A549 (cell line): ENCODE measurements around the gene TBX5. TPM values are rescaled to one million over a fixed set of nuclear protein-coding genes. Genes with fewer than 3 reads are reported as not detected.

ENCODE experiments used
- ATAC-seq, 2 experiments: fragments of 200-7000 bp in 1 of 2; fragments of >200 bp in 1 of 2; cut with Nextera tagmentation in 1 of 2; cut with Tn5 transposase in 1 of 2; 3 replicates each; pipeline versions ENCODE4 v1.8.0 to v1.9.1; 2018 to 2020; ENCODE audit warnings: mild to moderate bottlenecking in 1 of 2, moderate library complexity in 1 of 2
- CTCF ChIA-PET: fragments of 300-600 bp; sonication (Branson Sonifier 250); formaldehyde crosslinking; extraction: SDS; loops from one replicate; lab custom pipeline; 2021; ENCODE audit warnings: antibody characterized with exemption, inconsistent platforms; lab: Yijun Ruan, JAX
- POLR2A ChIA-PET: fragments of 350-600 bp; formaldehyde crosslinking; extraction: SDS; loops from one replicate; lab custom pipeline; 2021; ENCODE audit warnings: antibody characterized with exemption, inconsistent platforms; lab: Yijun Ruan, JAX
- DNase-seq, 2 experiments: peaks; one replicate each; pipeline versions ENCODE4 v3.0.0 to v3.0.0-alpha.2; 2011 to 2016; ENCODE audit warnings: low read depth in 1 of 2, low spot score in 1 of 2
- FAIRE-seq: peaks from 2 replicates; lab custom pipeline; 2011; peaks lifted over from hg19 to GRCh38; lab: Jason Lieb, UNC
- H3K27ac ChIP-seq, 2 experiments: fragments of >200 bp; sonication (Bioruptor Twin); formaldehyde crosslinking; 3 replicates each; pipeline ENCODE4 v1.5.1; 2016 to 2017
- H3K4me1 ChIP-seq: fragments of >200 bp; sonication (Bioruptor Twin); formaldehyde crosslinking; 3 replicates; pipeline ENCODE4 v1.6.1; 2016
- H3K4me2 ChIP-seq: fragments of >200 bp; sonication (Bioruptor Twin); formaldehyde crosslinking; 3 replicates; pipeline ENCODE4 v1.6.1; 2016
- H3K4me3 ChIP-seq: fragments of >200 bp; sonication (Bioruptor Twin); formaldehyde crosslinking; 3 replicates; pipeline ENCODE4 v1.5.1; 2016
- H3K9me3 ChIP-seq: fragments of >200 bp; sonication (Bioruptor Twin); formaldehyde crosslinking; 3 replicates; pipeline ENCODE4 v1.6.1; 2016
- ATOH8 ChIP-seq: fragments of 250-450 bp; sonication (Bioruptor Pico); IDR thresholded peaks from 2 replicates; pipeline ENCODE4 v1.5.0; 2020; ENCODE audit warnings: low read depth, mild to moderate bottlenecking, moderate library complexity
- BCL3 ChIP-seq: fragments of >200 bp; sonication (Bioruptor Twin); formaldehyde crosslinking; IDR thresholded peaks from 3 replicates; pipeline ENCODE4 v1.6.1; 2016
- CHD2 ChIP-seq: fragments of 150-350 bp; IDR thresholded peaks from 2 replicates; pipeline ENCODE4 v1.6.1; 2014; ENCODE audit warnings: low read length; ENCODE audit not compliant: partially characterized antibody
- ELK1 ChIP-seq: fragments of 150-350 bp; IDR thresholded peaks from 2 replicates; pipeline ENCODE4 v1.6.1; 2014; ENCODE audit warnings: low read depth, mild to moderate bottlenecking, low read length
- GATA3 ChIP-seq: IDR thresholded peaks from 2 replicates; pipeline ENCODE4 v1.6.1; 2012; ENCODE audit warnings: borderline replicate concordance
- HDAC2 ChIP-seq: fragments of 200-600 bp; sonication (generic); IDR thresholded peaks from 2 replicates; pipeline ENCODE4 v1.6.1; 2016
- KDM1A ChIP-seq: fragments of 200-600 bp; sonication (generic); IDR thresholded peaks from 2 replicates; pipeline ENCODE4 v1.6.1; 2016; ENCODE audit warnings: low read depth, mild to moderate bottlenecking
- MAFK ChIP-seq: fragments of 450-650 bp; IDR thresholded peaks from 2 replicates; pipeline ENCODE4 v1.6.1; 2014; ENCODE audit not compliant: partially characterized antibody
- MAX ChIP-seq: IDR thresholded peaks from 2 replicates; pipeline ENCODE4 v1.6.1; 2012
- NFE2L2 ChIP-seq: fragments of 150-350 bp; conservative IDR thresholded peaks from 2 replicates; pipeline ENCODE4 v1.6.1; 2014; ENCODE audit warnings: low read length
- PHF8 ChIP-seq: fragments of 200-600 bp; sonication (generic); IDR thresholded peaks from 2 replicates; pipeline ENCODE4 v1.6.1; 2016; ENCODE audit warnings: low read depth, mild to moderate bottlenecking, antibody characterized with exemption, moderate library complexity, borderline replicate concordance
- POLR2A ChIP-seq: IDR thresholded peaks from 2 replicates; pipeline ENCODE4 v1.6.1; 2012; ENCODE audit warnings: mild to moderate bottlenecking, low read length
- RAD21 ChIP-seq, 2 experiments: fragments of >200 bp in 1 of 2; sonication (Bioruptor Twin) in 1 of 2; formaldehyde crosslinking in 1 of 2; IDR thresholded peaks in 1 of 2; conservative IDR thresholded peaks in 1 of 2; 2 replicates in 1 of 2; 3 replicates in 1 of 2; pipeline ENCODE4 v1.6.1; 2012 to 2018; ENCODE audit warnings: inconsistent platforms in 1 of 2
- RARB ChIP-seq: fragments of 250-450 bp; sonication (Bioruptor Pico); IDR thresholded peaks from 2 replicates; pipeline ENCODE4 v1.8.0; 2021; ENCODE audit warnings: mild to moderate bottlenecking, moderate library complexity
- REST ChIP-seq: fragments of 200-600 bp; sonication (generic); IDR thresholded peaks from 2 replicates; pipeline ENCODE4 v1.6.1; 2016; ENCODE audit warnings: antibody characterized with exemption, mild to moderate bottlenecking, moderate library complexity
- RFX5 ChIP-seq: fragments of 450-650 bp; IDR thresholded peaks from 2 replicates; pipeline ENCODE4 v1.7.1; 2014; ENCODE audit warnings: antibody characterized with exemption, mild to moderate bottlenecking, moderate library complexity
- RNF2 ChIP-seq: fragments of 200-600 bp; sonication (generic); IDR thresholded peaks from 2 replicates; pipeline ENCODE4 v1.6.1; 2016; ENCODE audit warnings: low read depth, mild to moderate bottlenecking, antibody characterized with exemption, moderate library complexity, borderline replicate concordance
- SMC3 ChIP-seq: fragments of >200 bp; sonication (Bioruptor Twin); formaldehyde crosslinking; IDR thresholded peaks from 3 replicates; pipeline ENCODE4 v1.6.1; 2018; ENCODE audit warnings: inconsistent platforms
- SREBF2 ChIP-seq: fragments of 450-650 bp; IDR thresholded peaks from 2 replicates; pipeline ENCODE4 v1.6.1; 2014; ENCODE audit warnings: mild to moderate bottlenecking, moderate library complexity
- TFCP2L1 ChIP-seq: fragments of 250-450 bp; sonication (Bioruptor Pico); IDR thresholded peaks from 2 replicates; pipeline ENCODE4 v1.5.0; 2021; ENCODE audit warnings: mild to moderate bottlenecking
- WGBS: methylation state at CpG from one replicate; pipeline ENCODE4 v1.1.6; 2017; ENCODE audit errors: missing lambda C conversion rate; 5-methylcytosine and 5-hydroxymethylcytosine counted together
- polyA plus RNA-seq, 4 experiments: library from polyadenylated mRNA; depleted of rRNA in 3 of 4; stranded (reverse); fragments of >200 nt; fragmentation: RNase III in 1 of 4; extraction: RNeasy Plus Mini Kit Qiagen cat#74134 plus additional on column Dnase treatment in 1 of 4; gene quantifications; 2 replicates in 3 of 4; 3 replicates in 1 of 4; pipeline ENCODE4 v1.2.3, GENCODE V29; 2011 to 2017

TBX5 gene
- polyA plus RNA-seq, 2 of the 4 experiments (the other 2 are of a cell fraction), result not detected

- WGBS, result 55% methylated on average over 44 of the region's 44 CpGs
- ATAC-seq, result no peak
- no peaks in the 10 kb centered on the region for H3K9me3 ChIP-seq
Measured at GRCh38 chr12:114444422-114445279, 38.7 kb upstream of the TBX5 start.

GRCh38 chr12:114443607-114444421 is 37.9 kb upstream of the TBX5 start:
- POLR2A ChIA-PET, result no interaction called here
- CTCF ChIA-PET, result interaction anchor here (0.6 to 1.5 kb wide), 3 partner anchors 33 to 461 kb away, joined by 3 to 4 read pairs (median 4); no protein-coding TSS in a partner anchor
- FAIRE-seq (no peak), ATAC-seq (no peak), DNase-seq (no peak)
- Histone ChIP-seq H3K9me3 (no peaks in the 10 kb centered on the region), H3K27ac (no peak overlapping the region), H3K4me1 (no peaks in the 10 kb centered on the region), H3K4me2 (no peak overlapping the region), H3K4me3 (no peak overlapping the region)
- 34% methylated on average over 40 of the region's 53 CpGs for WGBS
- no peak for TF ChIP-seq RFX5
- no peak for TF ChIP-seq POLR2A
- TF ChIP-seq SREBF2, result no peak
- no peak for TF ChIP-seq KDM1A
- no peak for TF ChIP-seq MAX
- no peak for TF ChIP-seq SMC3
- no peak for TF ChIP-seq CHD2
- TF ChIP-seq ATOH8 (CRISPR knock-in tag), result no peak
- TF ChIP-seq HDAC2, result no peak
- no peak for TF ChIP-seq PHF8
- TF ChIP-seq RNF2, result no peak
- no peak for TF ChIP-seq BCL3
- TF ChIP-seq GATA3, result no peak
- TF ChIP-seq TFCP2L1 (CRISPR knock-in tag), result no peak
- TF ChIP-seq NFE2L2, result no peak
- no peak for TF ChIP-seq RARB (CRISPR knock-in tag)
- TF ChIP-seq RAD21 (conservative IDR thresholded peaks at IDR 0.05 in 1 of 2, IDR thresholded peaks at IDR 0.05 in 1 of 2), result no peak
- TF ChIP-seq REST, result no peak
- no peak for TF ChIP-seq ELK1

More at GRCh38 chr12:114444422-114445279, 38.7 kb upstream of the TBX5 start:
- FAIRE-seq (no peak), DNase-seq (no peak)
- Histone ChIP-seq H3K4me3 (no peak overlapping the region), H3K27ac (no peak overlapping the region), H3K4me2 (no peak overlapping the region), H3K4me1 (no peaks in the 10 kb centered on the region)
- ChIA-PET POLR2A (no interaction called here), CTCF (interaction anchor here (0.6 to 1.5 kb wide), 2 partner anchors 32 to 245 kb away, joined by 4 read pairs; no protein-coding TSS in a partner anchor)
- TF ChIP-seq HDAC2 (0 out of 2 replicates have a peak, but pooled peaks have one; percentile 46), MAFK (no peak), ELK1 (no peak)
